Fibroblast of lung (primary cell): ENCODE measurements around the gene B9D1. TPM values are rescaled to one million over a fixed set of nuclear protein-coding genes. Genes with fewer than 3 reads are reported as not detected.

Experiments used
- DNase-seq, 2 donors: peaks; one replicate each; pipeline versions ENCODE4 v3.0.0 to v3.0.0-alpha.2; 2010; ENCODE audit warnings: low read depth in 2 of 2
- H2AFZ ChIP-seq: 2 replicates; pipeline ENCODE4 v1.5.1; 2012; ENCODE audit warnings: low read length, control low read depth, inconsistent platforms
- H3K27ac ChIP-seq: 2 replicates; pipeline ENCODE4 v1.5.1; 2011; ENCODE audit warnings: low read length, control low read depth; ENCODE audit not compliant: insufficient read depth
- H3K27me3 ChIP-seq: 2 replicates; pipeline ENCODE4 v1.5.1; 2011; ENCODE audit warnings: mild to moderate bottlenecking, low read length; ENCODE audit not compliant: control insufficient read depth, insufficient read depth
- H3K36me3 ChIP-seq: 2 replicates; pipeline ENCODE4 v1.5.1; 2011; ENCODE audit warnings: low read length; ENCODE audit not compliant: control insufficient read depth, insufficient read depth
- H3K4me1 ChIP-seq: 2 replicates; pipeline ENCODE4 v1.5.1; 2011; ENCODE audit warnings: low read length; ENCODE audit not compliant: control insufficient read depth, insufficient read depth; ENCODE audit errors: extremely low read depth
- H3K4me2 ChIP-seq: 2 replicates; pipeline ENCODE4 v1.5.1; 2011; ENCODE audit warnings: low read length, control low read depth; ENCODE audit not compliant: insufficient read depth; ENCODE audit errors: extremely low read depth
- H3K4me3 ChIP-seq, 4 experiments: fragments of 200-600 bp in 1 of 4; sonication (generic) in 1 of 4; replicated peaks in 1 of 4; 2 replicates each; pipeline ENCODE4 v1.5.1; 2011 to 2016; ENCODE audit warnings: low read length in 4 of 4, low read depth in 3 of 4, mild to moderate bottlenecking in 3 of 4, control low read depth in 2 of 4, inconsistent platforms in 1 of 4, mixed read lengths in 1 of 4; ENCODE audit not compliant: insufficient read depth in 1 of 4; ENCODE audit errors: control extremely low read depth in 1 of 4
- H3K79me2 ChIP-seq: 2 replicates; pipeline ENCODE4 v1.5.1; 2012; ENCODE audit warnings: mild to moderate bottlenecking, low read length, inconsistent platforms; ENCODE audit not compliant: control insufficient read depth, insufficient read depth
- H3K9ac ChIP-seq: 2 replicates; pipeline ENCODE4 v1.5.1; 2011; ENCODE audit warnings: mild to moderate bottlenecking, low read length, control low read depth; ENCODE audit not compliant: insufficient read depth
- H3K9me3 ChIP-seq: 2 replicates; pipeline ENCODE4 v1.5.1; 2012; ENCODE audit warnings: low read depth, low read length; ENCODE audit not compliant: control insufficient read depth, insufficient read depth
- H4K20me1 ChIP-seq: 2 replicates; pipeline ENCODE4 v1.5.1; 2011; ENCODE audit warnings: low read length; ENCODE audit not compliant: control insufficient read depth, insufficient read depth; ENCODE audit errors: extremely low read depth
- CTCF ChIP-seq, 2 donors: IDR thresholded peaks in 1 of 2; conservative IDR thresholded peaks in 1 of 2; 1 replicate in 1 of 2; 2 replicates in 1 of 2; pipeline ENCODE4 v1.5.1; 2011 to 2012; ENCODE audit warnings: low read length in 2 of 2, control low read depth in 1 of 2, inconsistent platforms in 1 of 2, low read depth in 1 of 2, mild to moderate bottlenecking in 1 of 2
- EZH2 ChIP-seq: IDR thresholded peaks from 2 replicates; pipeline ENCODE4 v1.5.1; 2012; ENCODE audit warnings: low read length, control low read depth, mild to moderate bottlenecking; ENCODE audit errors: missing control alignments
- polyA plus RNA-seq, 2 donors: library from polyadenylated mRNA; depleted of rRNA in 1 of 2; stranded (reverse) in 1 of 2; unstranded in 1 of 2; fragments of >200 nt; gene quantifications; 2 replicates each; pipeline ENCODE4 v1.2.1, GENCODE V29; 2011 to 2012; ENCODE audit warnings: missing spikeins in 1 of 2
- total RNA-seq: library from RNA; depleted of rRNA; stranded (reverse); fragments of >200 nt; gene quantifications from 2 replicates; pipeline ENCODE4 v1.2.1, GENCODE V29; 2014

The B9D1 gene
- total and polyA plus RNA-seq, 2 donors (not counting 1 experiment from before 2014, with no cell fraction given): 35.7 to 38.5 TPM

DNA sequence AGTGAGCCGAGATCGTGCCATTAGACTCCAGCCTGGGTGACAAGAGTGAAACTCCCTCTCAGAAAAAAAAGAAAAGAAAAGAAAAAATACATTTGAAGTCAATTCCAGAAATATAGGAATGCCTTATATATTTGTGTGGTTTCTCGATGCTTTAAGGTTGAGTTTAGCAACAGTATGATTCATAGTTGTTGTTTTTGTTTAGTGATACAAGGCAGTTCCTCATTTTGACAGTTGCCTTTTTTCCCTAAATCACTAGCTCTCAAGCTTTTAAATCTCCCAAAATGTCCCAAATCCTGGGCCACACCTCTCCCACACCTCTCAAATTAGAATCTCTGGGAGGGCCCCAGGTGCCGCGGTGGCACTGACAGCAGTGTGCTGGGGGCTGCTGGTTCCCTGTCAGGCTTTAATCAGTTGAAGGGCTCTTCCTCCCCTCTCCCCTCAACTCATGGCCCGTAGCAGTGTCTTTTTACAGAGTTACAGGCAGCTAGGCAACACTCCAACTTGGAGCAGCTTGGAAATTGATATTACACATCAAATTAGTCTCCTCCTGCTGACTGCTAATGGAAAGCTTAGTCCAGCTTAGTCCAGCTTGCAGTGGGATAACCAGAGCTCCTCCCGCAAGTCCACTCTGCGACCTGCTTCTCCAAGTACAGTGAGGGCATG lies 66.9 kb downstream of the B9D1 start:
- H3K4me1 ChIP-seq: no peaks in the 10 kb centered on the region
- no peak overlapping the region for H3K4me2 ChIP-seq
- peaks cover 2% of the 10 kb centered on the region for H3K79me2 ChIP-seq
- H3K36me3 ChIP-seq: peaks cover 2% of the 10 kb centered on the region
- H3K9ac ChIP-seq: no peak overlapping the region
- H2AFZ ChIP-seq: no peak overlapping the region
- no peaks in the 10 kb centered on the region for H3K27me3 ChIP-seq
- no peak overlapping the region for H3K4me3 ChIP-seq
- peak in 1 of 2 donors; percentile 57 for DNase-seq
- no peaks in the 10 kb centered on the region for H3K9me3 ChIP-seq
- no peak for TF ChIP-seq CTCF (conservative IDR thresholded peaks at IDR 0.05 in 1 of 2, IDR thresholded peaks at IDR 0.05 in 1 of 2; ENCODE audit: low read depth in 1 of 2, low read length in 2 of 2)
- no peak for TF ChIP-seq EZH2
- no peaks in the 10 kb centered on the region for H4K20me1 ChIP-seq
- no peak overlapping the region for H3K27ac ChIP-seq

DNA sequence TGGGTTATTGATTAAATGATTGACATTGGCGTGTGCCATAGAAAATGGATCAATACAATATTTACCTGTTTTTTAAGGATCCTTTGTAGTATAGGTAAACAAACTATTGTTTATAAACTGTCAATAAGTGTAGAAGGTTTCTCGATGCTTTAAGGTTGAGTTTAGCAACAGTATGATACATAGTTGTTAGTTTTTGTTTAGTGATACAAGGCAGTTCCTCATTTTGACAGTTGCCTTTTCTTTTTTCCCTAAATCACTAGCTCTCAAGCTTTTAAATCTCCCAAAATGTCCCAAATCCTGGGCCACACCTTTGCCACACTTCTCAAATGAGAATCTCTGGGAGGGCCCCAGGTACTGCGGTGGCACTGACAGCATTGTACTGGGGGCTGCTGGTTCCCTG lies 68.1 kb downstream of the B9D1 start:
- Histone ChIP-seq H2AFZ (no peak overlapping the region), H3K4me2 (no peak overlapping the region), H3K27me3 (no peaks in the 10 kb centered on the region), H3K79me2 (peaks cover 2% of the 10 kb centered on the region), H3K4me3 (no peak overlapping the region), H3K36me3 (peaks cover 2% of the 10 kb centered on the region), H3K27ac (no peak overlapping the region), H4K20me1 (no peaks in the 10 kb centered on the region), H3K9me3 (no peaks in the 10 kb centered on the region), H3K4me1 (peaks cover 2% of the 10 kb centered on the region), H3K9ac (no peak overlapping the region)
- no peak for TF ChIP-seq CTCF (conservative IDR thresholded peaks at IDR 0.05 in 1 of 2, IDR thresholded peaks at IDR 0.05 in 1 of 2; ENCODE audit: low read depth in 1 of 2, low read length in 2 of 2)
- TF ChIP-seq EZH2: no peak
- no peak for DNase-seq

Other genes with a start within 250 kb of the B9D1 start
- gene GRAPL, start 235.1 kb downstream of the B9D1 start, total RNA-seq: under 0.01 and 0.17 TPM in 2 replicates
- gene GRAPL, start 235.1 kb downstream of the B9D1 start, polyA plus RNA-seq: not detected in 2 replicates
- gene EPN2, start 125.4 kb downstream of the B9D1 start, total RNA-seq: 20.3 and 36.0 TPM in 2 replicates
- gene EPN2, start 125.4 kb downstream of the B9D1 start, polyA plus RNA-seq: 23.8 and 27.0 TPM in 2 replicates
- gene MAPK7, start 15.8 kb upstream of the B9D1 start, total RNA-seq: 10.3 and 18.8 TPM in 2 replicates
- 12.8 and 13.8 TPM in 2 replicates for gene MAPK7, start 15.8 kb upstream of the B9D1 start, polyA plus RNA-seq
- 81.3 and 137 TPM in 2 replicates for gene MFAP4, start 24.5 kb upstream of the B9D1 start, total RNA-seq
- 37.8 and 53.3 TPM in 2 replicates for gene MFAP4, start 24.5 kb upstream of the B9D1 start, polyA plus RNA-seq
- gene RNF112, start 48.5 kb upstream of the B9D1 start, total RNA-seq: 7.2 and 21.5 TPM in 2 replicates
- gene RNF112, start 48.5 kb upstream of the B9D1 start, polyA plus RNA-seq: 1.5 and 2.8 TPM in 2 replicates
- gene SLC47A1, start 171.1 kb upstream of the B9D1 start, total RNA-seq: 0.26 and 0.66 TPM in 2 replicates
- gene SLC47A1, start 171.1 kb upstream of the B9D1 start, polyA plus RNA-seq: 0.03 and 0.12 TPM in 2 replicates